SK-N-SH (cell line): ENCODE data around the gene GYPC. TPM values are rescaled to one million over a fixed set of nuclear protein-coding genes. Genes with fewer than 3 reads are reported as not detected.

Experiments used
- CTCF ChIA-PET: fragments of 300-600, 350-600 bp; formaldehyde crosslinking; extraction: SDS; loops from one replicate; lab custom pipeline; 2021; lab: Yijun Ruan, JAX
- POLR2A ChIA-PET: fragments of 350-600 bp; sonication (Branson Sonifier 250); formaldehyde crosslinking; extraction: SDS; loops from one replicate; lab custom pipeline; 2020; ENCODE audit warnings: antibody characterized with exemption, inconsistent platforms; lab: Yijun Ruan, JAX
- DNase-seq: peaks from one replicate; pipeline ENCODE4 v3.0.0; 2012
- H2AFZ ChIP-seq: fragments of 200-600 bp; sonication (generic); 2 replicates; pipeline ENCODE4 v1.8.1; 2016; ENCODE audit warnings: antibody characterized with exemption, mild to moderate bottlenecking, low read depth
- H3F3A ChIP-seq: fragments of 200-600 bp; sonication (generic); replicated peaks from 2 replicates; pipeline ENCODE3; 2016; ENCODE audit warnings: antibody characterized with exemption, mild to moderate bottlenecking; ENCODE audit not compliant: insufficient read depth
- H3K27ac ChIP-seq, 2 experiments: fragments of 200-500 bp in 1 of 2; fragments of 200-600 bp in 1 of 2; sonication (Bioruptor generic) in 1 of 2; sonication (generic), shearing (Covaris generic) in 1 of 2; 2 replicates each; pipeline versions ENCODE4 v1.5.1 to v1.6.1; 2014 to 2016; ENCODE audit warnings: low read depth in 2 of 2, inconsistent platforms in 1 of 2, low read length in 1 of 2, mild to moderate bottlenecking in 1 of 2, mixed read lengths in 1 of 2
- H3K27me3 ChIP-seq: fragments of 200-600 bp; sonication (generic), shearing (Covaris generic); 2 replicates; pipeline ENCODE4 v1.6.1; 2016; ENCODE audit warnings: mixed run types; ENCODE audit not compliant: insufficient read depth
- H3K36me3 ChIP-seq, 2 experiments: fragments of 200-500 bp in 1 of 2; fragments of 200-600 bp in 1 of 2; sonication (Bioruptor generic) in 1 of 2; sonication (generic) in 1 of 2; replicated peaks in 1 of 2; 2 replicates each; pipeline versions ENCODE3 to v1.5.1; 2014 to 2016; ENCODE audit warnings: low read length in 1 of 2, mild to moderate bottlenecking in 1 of 2; ENCODE audit not compliant: insufficient read depth in 2 of 2, control insufficient read depth in 1 of 2
- H3K4me1 ChIP-seq, 2 experiments: fragments of 200-500 bp in 1 of 2; fragments of 200-600 bp in 1 of 2; sonication (Bioruptor generic) in 1 of 2; sonication (generic), shearing (Covaris generic) in 1 of 2; 2 replicates each; pipeline versions ENCODE4 v1.5.1 to v1.6.1; 2014 to 2016; ENCODE audit warnings: low read depth in 1 of 2, low read length in 1 of 2, mixed run types in 1 of 2; ENCODE audit not compliant: insufficient read depth in 2 of 2, control insufficient read depth in 1 of 2
- H3K4me2 ChIP-seq: fragments of 200-600 bp; sonication (generic), shearing (Covaris generic); 2 replicates; pipeline ENCODE4 v1.6.1; 2017; ENCODE audit warnings: mixed run types
- H3K4me3 ChIP-seq, 2 experiments: fragments of 200-500 bp in 1 of 2; fragments of 200-600 bp in 1 of 2; sonication (Bioruptor generic) in 1 of 2; sonication (generic), shearing (Covaris generic) in 1 of 2; 2 replicates each; pipeline versions ENCODE4 v1.5.1 to v1.8.1; 2014 to 2016; ENCODE audit warnings: low read depth in 2 of 2, inconsistent platforms in 1 of 2, low read length in 1 of 2, mild to moderate bottlenecking in 1 of 2, mixed read lengths in 1 of 2, moderate library complexity in 1 of 2
- H3K79me2 ChIP-seq: fragments of 200-600 bp; sonication (generic); 2 replicates; pipeline ENCODE4 v1.8.1; 2017; ENCODE audit warnings: mild to moderate bottlenecking; ENCODE audit not compliant: insufficient read depth
- H3K9ac ChIP-seq: fragments of 200-600 bp; sonication (generic); 2 replicates; pipeline ENCODE4 v1.6.1; 2017; ENCODE audit warnings: mixed run types
- H3K9me2 ChIP-seq: fragments of 200-600 bp; sonication (generic); 2 replicates; pipeline ENCODE4 v1.6.1; 2017; ENCODE audit warnings: mixed run types
- H3K9me3 ChIP-seq: fragments of 200-600 bp; sonication (generic); 2 replicates; pipeline ENCODE4 v1.6.1; 2017; ENCODE audit warnings: mixed run types, mild to moderate bottlenecking, moderate library complexity
- H4K20me1 ChIP-seq: fragments of 200-600 bp; sonication (generic); 2 replicates; pipeline ENCODE4 v1.6.1; 2017; ENCODE audit warnings: mild to moderate bottlenecking, mixed run types; ENCODE audit not compliant: insufficient read depth
- ELF1 ChIP-seq: IDR thresholded peaks from 2 replicates; pipeline ENCODE4 v1.4.0; 2012
- EP300 ChIP-seq, 2 experiments: IDR thresholded peaks; 2 replicates each; pipeline versions ENCODE4 v1.4.0 to v1.6.1; 2012; ENCODE audit warnings: borderline replicate concordance in 1 of 2, low read depth in 1 of 2, low read length in 1 of 2
- FOSL2 ChIP-seq: IDR thresholded peaks from 2 replicates; pipeline ENCODE4 v1.4.0; 2012; ENCODE audit warnings: low read depth, mild to moderate bottlenecking, moderate library complexity, borderline replicate concordance
- FOXJ3 ChIP-seq: sonication (generic); formaldehyde crosslinking; IDR thresholded peaks from 2 replicates; pipeline ENCODE4 v1.5.1; 2020; ENCODE audit warnings: mild to moderate bottlenecking, missing genetic modification reagents
- FOXM1 ChIP-seq: IDR thresholded peaks from 2 replicates; pipeline ENCODE4 v1.4.0; 2012; ENCODE audit warnings: low read depth, mild to moderate bottlenecking
- NRF1 ChIP-seq: IDR thresholded peaks from 2 replicates; pipeline ENCODE4 v1.6.1; 2012; ENCODE audit warnings: low read depth, mild to moderate bottlenecking, low read length
- POLR2AphosphoS5 ChIP-seq: IDR thresholded peaks from 2 replicates; pipeline ENCODE4 v1.6.1; 2012; ENCODE audit warnings: low read depth, low read length
- RCOR1 ChIP-seq: fragments of 150-350 bp; IDR thresholded peaks from 2 replicates; pipeline ENCODE4 v1.6.1; 2017; ENCODE audit warnings: antibody characterized with exemption, low read length
- RXRA ChIP-seq: IDR thresholded peaks from 2 replicates; pipeline ENCODE4 v1.4.0; 2012; ENCODE audit warnings: low read depth, mild to moderate bottlenecking, borderline replicate concordance
- TCF12 ChIP-seq: IDR thresholded peaks from 2 replicates; pipeline ENCODE4 v1.4.0; 2012
- TEAD4 ChIP-seq: IDR thresholded peaks from 2 replicates; pipeline ENCODE4 v1.4.0; 2012; ENCODE audit warnings: mild to moderate bottlenecking, borderline replicate concordance; ENCODE audit not compliant: insufficient read depth
- YY1 ChIP-seq: IDR thresholded peaks from 2 replicates; pipeline ENCODE4 v1.4.0; 2012; ENCODE audit warnings: low read depth, mild to moderate bottlenecking
- WGBS: methylation state at CpG from one replicate; pipeline ENCODE4 v1.1.6; 2017; ENCODE audit warnings: low lambda C conversion rate; 5-methylcytosine and 5-hydroxymethylcytosine counted together
- polyA plus RNA-seq, 3 experiments: library from polyadenylated mRNA; depleted of rRNA; stranded (reverse); fragments of >200 nt; gene quantifications; 2 replicates each; pipeline ENCODE4 v1.2.3, GENCODE V29; 2012
- TF ChIP-seq, protein P1 (sequence below): IDR thresholded peaks from 2 replicates; pipeline ENCODE4 v1.4.0; 2012; ENCODE audit warnings: low read depth
- TF ChIP-seq, protein P2 (sequence below): IDR thresholded peaks from 2 replicates; pipeline ENCODE4; 2012
- TF ChIP-seq, protein P3 (sequence below): fragments of 150-350 bp; IDR thresholded peaks from 2 replicates; pipeline ENCODE4 v1.6.1; 2017; ENCODE audit warnings: antibody characterized with exemption, low read length, low read depth, borderline replicate concordance

Gene GYPC
- polyA plus RNA-seq, 1 of the 3 experiments (the other 2 are of a cell fraction), result not detected

DNA sequence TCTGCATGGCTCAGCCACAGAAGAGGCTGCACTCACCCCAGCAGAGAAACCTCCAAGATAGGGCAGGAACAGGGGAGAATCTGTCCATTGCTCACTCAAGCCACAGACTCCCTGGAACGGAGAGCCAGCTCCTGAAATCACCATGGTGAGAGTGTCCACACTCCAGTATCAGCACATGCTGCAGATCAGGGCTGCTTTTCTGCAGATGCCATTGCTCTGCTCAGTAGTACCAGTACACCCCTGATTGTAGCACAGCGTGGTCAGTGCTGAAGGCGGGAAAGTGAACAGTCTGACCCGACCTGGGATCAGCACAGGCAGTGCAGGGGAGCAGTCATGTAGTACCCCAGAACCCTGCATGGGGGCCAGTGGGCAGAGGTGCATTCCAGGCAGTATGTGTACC lies 73.9 kb downstream of the GYPC start:
- H3K9ac ChIP-seq, result no peak overlapping the region
- CTCF ChIA-PET, result interaction anchor here (1.0 kb wide), 1 partner anchor 242 kb away, joined by 3 read pairs; no protein-coding TSS in a partner anchor

DNA sequence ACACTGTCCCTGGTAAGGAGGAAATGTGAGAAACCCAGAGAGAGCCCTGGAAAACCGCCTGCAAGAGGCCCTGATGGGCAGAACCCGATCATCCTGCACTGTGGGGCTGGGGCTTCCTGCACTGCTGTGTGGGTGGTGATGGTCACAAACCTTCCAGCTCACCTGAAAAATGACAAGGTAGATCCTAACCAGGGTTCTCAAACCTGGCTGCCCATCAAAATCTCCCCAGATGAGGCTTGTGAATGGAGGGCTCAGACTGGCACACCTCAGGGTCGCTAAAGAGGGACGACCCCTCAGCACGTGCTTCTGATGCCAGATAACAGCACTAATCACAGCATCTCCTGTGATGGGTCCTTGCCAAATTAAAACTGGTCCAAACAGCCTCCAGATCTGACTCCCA lies 74.7 kb downstream of the GYPC start:
- Histone ChIP-seq H3K79me2 (no peaks in the 10 kb centered on the region), H3K9ac (no peak overlapping the region), H3F3A (no peaks in the 10 kb centered on the region), H3K4me2 (no peak overlapping the region), H3K4me1 (no peaks in the 10 kb centered on the region), H4K20me1 (no peaks in the 10 kb centered on the region), H3K36me3 (no peaks in the 10 kb centered on the region), H3K4me3 (no peak overlapping the region), H3K27ac (no peak overlapping the region), H3K9me3 (no peaks in the 10 kb centered on the region), H3K27me3 (no peaks in the 10 kb centered on the region), H3K9me2 (no peaks in the 10 kb centered on the region), H2AFZ (no peak overlapping the region)
- no peak for DNase-seq
- CTCF ChIA-PET, result no interaction called here
- 11% methylated on average over 5 of the region's 5 CpGs for WGBS
- TF ChIP-seq FOXM1 (no peak), EP300 (IDR thresholded peaks at IDR 0.05; ENCODE audit: borderline replicate concordance in 1 of 2, low read depth in 1 of 2, low read length in 1 of 2) (no peak), ELF1 (no peak), NRF1 (no peak)
- TF ChIP-seq, protein P1, sequence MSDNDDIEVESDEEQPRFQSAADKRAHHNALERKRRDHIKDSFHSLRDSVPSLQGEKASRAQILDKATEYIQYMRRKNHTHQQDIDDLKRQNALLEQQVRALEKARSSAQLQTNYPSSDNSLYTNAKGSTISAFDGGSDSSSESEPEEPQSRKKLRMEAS, result no peak
- TF ChIP-seq, protein P2, sequence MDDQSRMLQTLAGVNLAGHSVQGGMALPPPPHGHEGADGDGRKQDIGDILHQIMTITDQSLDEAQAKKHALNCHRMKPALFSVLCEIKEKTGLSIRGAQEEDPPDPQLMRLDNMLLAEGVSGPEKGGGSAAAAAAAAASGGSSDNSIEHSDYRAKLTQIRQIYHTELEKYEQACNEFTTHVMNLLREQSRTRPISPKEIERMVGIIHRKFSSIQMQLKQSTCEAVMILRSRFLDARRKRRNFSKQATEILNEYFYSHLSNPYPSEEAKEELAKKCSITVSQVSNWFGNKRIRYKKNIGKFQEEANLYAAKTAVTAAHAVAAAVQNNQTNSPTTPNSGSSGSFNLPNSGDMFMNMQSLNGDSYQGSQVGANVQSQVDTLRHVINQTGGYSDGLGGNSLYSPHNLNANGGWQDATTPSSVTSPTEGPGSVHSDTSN, result no peak
- POLR2A ChIA-PET, result no interaction called here

More for the DNA sequence above, 73.9 kb downstream of the GYPC start:
- H3K79me2 ChIP-seq, result no peaks in the 10 kb centered on the region
- POLR2A ChIA-PET, result no interaction called here
- no peaks in the 10 kb centered on the region for H4K20me1 ChIP-seq
- H3K36me3 ChIP-seq, result no peaks in the 10 kb centered on the region
- H3K4me2 ChIP-seq, result no peak overlapping the region
- no peak overlapping the region for H3K27ac ChIP-seq
- TF ChIP-seq, protein P3, sequence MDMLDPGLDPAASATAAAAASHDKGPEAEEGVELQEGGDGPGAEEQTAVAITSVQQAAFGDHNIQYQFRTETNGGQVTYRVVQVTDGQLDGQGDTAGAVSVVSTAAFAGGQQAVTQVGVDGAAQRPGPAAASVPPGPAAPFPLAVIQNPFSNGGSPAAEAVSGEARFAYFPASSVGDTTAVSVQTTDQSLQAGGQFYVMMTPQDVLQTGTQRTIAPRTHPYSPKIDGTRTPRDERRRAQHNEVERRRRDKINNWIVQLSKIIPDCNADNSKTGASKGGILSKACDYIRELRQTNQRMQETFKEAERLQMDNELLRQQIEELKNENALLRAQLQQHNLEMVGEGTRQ, result no peak
- no peak for TF ChIP-seq FOSL2
- H3K9me2 ChIP-seq, result no peaks in the 10 kb centered on the region
- H3K9me3 ChIP-seq, result no peaks in the 10 kb centered on the region
- H2AFZ ChIP-seq, result no peak overlapping the region
- no peak overlapping the region for H3K4me3 ChIP-seq
- DNase-seq, result no peak
- WGBS, result 10% methylated on average over 4 of the region's 4 CpGs
- no peaks in the 10 kb centered on the region for H3K4me1 ChIP-seq
- no peaks in the 10 kb centered on the region for H3F3A ChIP-seq
- H3K27me3 ChIP-seq, result no peaks in the 10 kb centered on the region

DNA sequence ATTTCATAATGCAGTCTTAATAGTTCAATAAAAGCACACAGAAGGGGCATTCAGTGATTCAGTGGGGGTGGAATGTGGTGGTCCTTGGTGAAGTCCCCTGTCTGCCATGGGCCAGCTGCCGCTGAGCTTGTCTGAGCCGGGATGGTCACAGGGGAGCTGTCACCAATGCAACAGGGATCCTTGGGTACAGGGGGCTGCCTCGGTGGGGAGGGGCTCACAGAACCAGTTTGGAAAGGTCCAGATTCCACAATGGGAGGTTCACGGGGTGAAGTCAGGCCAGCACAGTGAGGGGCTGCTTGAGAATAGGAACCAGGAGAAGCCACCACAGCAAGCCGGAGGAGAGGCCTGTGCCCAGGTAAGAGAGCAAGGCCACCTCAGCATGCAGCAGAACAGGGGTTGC lies 75.4 kb downstream of the GYPC start:
- Histone ChIP-seq H3K27me3 (no peaks in the 10 kb centered on the region), H3K4me2 (no peak overlapping the region), H3K9me3 (no peaks in the 10 kb centered on the region), H2AFZ (no peak overlapping the region), H3K36me3 (no peaks in the 10 kb centered on the region), H3F3A (no peaks in the 10 kb centered on the region), H3K27ac (no peak overlapping the region), H4K20me1 (no peaks in the 10 kb centered on the region), H3K4me1 (no peaks in the 10 kb centered on the region), H3K9ac (no peak overlapping the region), H3K9me2 (no peaks in the 10 kb centered on the region), H3K4me3 (no peak overlapping the region), H3K79me2 (no peaks in the 10 kb centered on the region)
- TF ChIP-seq POLR2AphosphoS5 (no peak), RXRA (no peak), RCOR1 (no peak), TEAD4 (no peak), FOXJ3 (CRISPR knock-in tag) (no peak), ELF1 (no peak), FOXM1 (no peak), TCF12 (no peak), YY1 (no peak), EP300 (IDR thresholded peaks at IDR 0.05; ENCODE audit: borderline replicate concordance in 1 of 2, low read depth in 1 of 2, low read length in 1 of 2) (no peak)
- TF ChIP-seq, protein P2, result no peak
- POLR2A ChIA-PET, result no interaction called here
- no peak for DNase-seq
- WGBS, result 36% methylated on average over 5 of the region's 5 CpGs
- CTCF ChIA-PET, result no interaction called here
